HG02943 (cell line): ENCODE data around the gene PBX2.
A peak's percentile ranks its signal among the peaks of the same experiment; 100 is the strongest.
"Not testable (repeated sequence)": the region's sequence is repeated elsewhere in the genome, so short reads cannot be mapped to it uniquely, and the experiment has no call there.

Source experiments
- ATAC-seq: cut with Tn5 transposase; IDR thresholded peaks from one replicate; pipeline ENCODE4 v1.9.1; 2021; ENCODE audit warnings: mild to moderate bottlenecking, low read depth, moderate library complexity; ENCODE audit not compliant: unreplicated experiment

The PBX2 gene

DNA sequence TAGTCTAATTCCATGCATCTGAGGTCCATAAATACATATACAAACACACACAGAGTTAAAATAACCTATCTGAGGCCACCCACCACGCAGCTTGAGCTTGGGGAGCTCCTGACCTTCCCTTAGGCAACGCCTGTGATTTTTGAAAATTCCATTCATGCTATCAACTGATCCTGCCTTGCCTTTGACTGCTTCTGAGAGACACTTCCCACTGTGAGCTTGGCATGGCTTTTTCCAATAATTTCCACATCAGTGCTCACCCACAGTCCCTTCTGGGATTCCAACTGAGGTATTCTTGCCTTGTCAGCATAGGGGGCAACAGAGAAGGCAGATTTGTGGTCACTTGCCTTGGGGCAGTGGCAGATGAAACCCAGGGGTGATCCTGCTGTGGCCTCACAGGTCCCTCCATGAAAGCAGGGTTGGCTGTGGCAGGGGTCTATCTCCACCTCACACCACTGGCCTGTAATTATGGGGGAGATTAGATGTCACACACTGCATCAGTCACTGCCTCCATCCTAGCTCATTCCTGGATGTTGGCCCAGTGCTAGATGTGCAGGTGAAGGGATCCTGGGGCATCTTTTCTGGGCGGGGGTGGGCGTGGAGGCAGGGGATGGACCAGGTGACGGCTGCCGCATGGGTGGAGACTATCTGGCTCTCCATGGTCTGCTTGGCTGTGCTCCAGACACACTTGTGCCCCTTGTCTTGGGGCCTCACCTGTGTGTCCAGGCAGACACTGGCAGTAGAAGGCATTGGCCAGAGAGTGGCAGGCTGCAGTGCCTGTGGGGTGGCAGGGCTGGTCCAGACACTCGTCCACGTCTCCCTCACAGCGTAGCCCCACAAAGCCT, 13.6 kb upstream of the PBX2 start:
- ATAC-seq: no peak

DNA sequence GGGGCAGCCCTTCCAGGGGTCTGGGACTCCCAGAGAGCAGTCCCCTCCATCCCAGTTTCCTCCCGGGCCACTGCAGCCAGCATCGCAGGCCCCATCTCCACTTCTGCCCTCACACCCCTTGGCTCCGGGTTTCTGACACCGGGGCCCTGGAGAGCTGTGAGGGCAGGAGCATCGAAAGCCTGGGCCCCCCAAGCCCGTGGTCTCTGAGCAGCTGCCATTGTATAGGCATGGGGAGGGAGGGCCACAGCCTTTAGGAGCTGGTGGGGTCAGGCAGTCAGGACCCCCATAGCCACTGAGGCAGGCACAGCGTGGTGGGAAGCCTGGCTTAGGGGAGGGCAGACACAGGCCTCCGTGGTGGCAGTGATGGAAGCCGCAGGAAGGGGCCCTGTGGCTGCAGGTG, 12.2 kb upstream of the PBX2 start:
- no peak for ATAC-seq

DNA sequence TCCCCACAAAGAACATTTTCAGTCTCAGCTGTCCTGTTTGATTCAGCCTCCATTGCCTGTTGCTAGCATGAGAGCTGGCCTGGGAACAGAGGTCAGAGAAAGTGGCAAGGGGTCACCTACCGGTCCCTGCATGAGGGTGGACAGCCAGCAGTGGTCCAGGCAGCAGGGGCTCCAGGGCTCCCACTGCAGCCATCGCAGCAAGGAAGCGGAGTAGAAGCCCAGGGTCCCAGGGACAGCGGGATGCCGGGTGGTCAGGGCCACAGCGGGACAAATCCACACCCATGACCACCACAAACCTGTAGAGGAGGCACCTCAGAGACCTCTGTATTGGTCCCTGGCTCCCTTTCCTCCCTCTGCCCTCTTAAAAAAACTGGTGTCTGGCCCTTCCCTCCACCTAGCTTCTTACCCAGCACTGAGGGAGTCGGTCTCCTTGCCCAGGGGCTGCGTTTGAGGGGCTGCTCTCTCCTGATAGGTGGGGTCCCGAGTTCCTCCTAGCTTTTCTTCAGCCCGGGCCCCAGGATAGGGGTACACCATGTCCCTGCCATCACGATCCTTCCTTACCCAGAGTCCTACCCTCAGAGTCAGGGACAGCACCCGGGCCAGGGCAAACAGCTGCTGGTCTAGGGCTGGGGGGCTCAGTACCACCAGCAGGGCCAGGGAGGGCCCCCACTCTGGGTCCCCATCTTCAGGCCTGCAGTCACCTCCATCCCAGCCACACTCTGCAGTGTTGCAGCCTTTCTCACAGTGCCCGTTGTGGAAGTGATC, 10.9 kb upstream of the PBX2 start:
- ATAC-seq: no peak

DNA sequence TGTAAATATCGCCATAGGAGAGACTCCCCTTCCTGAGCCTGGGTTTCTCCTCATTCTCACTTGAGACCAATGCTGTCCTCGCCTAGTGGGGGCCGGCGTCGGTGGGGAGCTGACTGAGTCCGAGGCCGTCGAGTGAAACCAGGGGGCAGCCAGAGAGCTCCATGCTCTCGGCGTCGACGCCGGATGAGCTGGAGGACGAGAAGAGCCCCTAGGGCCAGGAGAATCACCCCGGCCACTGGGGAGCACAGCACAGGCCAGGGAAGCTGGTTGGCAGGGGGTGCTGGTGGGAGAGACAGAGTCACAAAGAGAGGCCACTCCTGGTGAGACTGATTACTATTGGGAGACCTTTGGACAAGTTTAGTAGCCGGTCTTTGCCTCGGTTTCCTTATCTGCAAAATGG, 8.9 kb upstream of the PBX2 start:
- ATAC-seq: no peak

DNA sequence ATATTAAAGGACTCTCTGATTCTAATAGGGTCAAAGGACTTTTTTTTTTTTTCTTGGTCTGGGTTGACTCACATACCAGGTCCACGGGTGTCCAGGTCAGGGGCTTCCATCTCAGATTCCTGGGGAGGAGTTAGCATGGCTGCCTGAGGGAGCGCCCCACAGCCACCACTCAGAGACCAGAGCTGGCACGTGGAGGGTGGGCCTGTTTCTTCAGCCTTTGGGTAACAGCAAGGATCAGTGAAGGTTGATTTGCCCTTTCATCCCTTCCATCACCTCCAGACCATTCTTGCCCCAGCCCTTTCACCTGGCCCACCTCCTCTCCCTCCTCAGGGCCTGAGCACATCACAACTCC, 8.3 kb upstream of the PBX2 start:
- ATAC-seq: no peak

DNA sequence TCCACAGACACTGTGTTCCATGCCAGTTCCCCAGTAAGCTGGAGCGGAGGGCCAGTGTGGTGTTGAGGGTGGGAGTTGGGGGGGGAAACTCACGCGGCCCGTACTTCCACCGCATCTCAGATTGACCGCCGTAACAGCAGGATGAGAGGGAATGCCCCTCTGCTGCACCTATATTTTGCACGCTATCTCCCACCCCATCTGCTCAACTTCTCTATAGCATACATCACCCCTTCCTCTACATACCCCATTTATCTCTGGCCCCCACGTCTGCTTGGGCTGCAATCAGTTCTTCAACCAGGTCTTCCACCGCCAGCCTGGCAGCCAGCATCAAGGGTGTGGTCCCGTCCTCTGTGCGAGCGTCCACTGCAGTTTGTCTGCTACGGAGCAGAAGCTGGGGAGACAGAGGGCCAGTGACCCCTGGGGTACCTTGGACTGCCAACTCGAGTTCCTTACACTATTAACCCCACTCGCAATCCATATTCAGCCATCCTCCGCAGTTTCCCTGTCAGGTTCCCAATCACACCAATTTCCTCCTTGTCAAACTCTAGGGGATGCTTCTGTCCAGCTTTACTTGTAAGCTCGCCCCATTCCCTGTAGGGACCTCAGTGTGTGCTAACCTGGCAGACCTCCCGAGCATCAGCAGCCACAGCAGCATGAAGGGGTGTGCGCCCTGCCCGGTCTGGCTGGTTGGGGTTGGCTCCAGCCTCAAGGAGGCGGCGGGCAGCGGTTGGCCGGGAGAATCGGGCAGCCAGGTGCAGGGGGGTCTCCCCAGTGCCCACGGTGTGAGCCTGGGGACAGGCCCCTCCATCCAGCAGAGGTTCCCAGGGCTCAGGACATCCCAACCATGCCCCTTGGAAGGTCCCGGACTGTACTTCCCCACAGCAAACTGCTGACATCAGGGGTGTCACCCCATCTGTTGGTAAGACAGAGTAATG, 6.9 kb upstream of the PBX2 start:
- ATAC-seq: no peak

DNA sequence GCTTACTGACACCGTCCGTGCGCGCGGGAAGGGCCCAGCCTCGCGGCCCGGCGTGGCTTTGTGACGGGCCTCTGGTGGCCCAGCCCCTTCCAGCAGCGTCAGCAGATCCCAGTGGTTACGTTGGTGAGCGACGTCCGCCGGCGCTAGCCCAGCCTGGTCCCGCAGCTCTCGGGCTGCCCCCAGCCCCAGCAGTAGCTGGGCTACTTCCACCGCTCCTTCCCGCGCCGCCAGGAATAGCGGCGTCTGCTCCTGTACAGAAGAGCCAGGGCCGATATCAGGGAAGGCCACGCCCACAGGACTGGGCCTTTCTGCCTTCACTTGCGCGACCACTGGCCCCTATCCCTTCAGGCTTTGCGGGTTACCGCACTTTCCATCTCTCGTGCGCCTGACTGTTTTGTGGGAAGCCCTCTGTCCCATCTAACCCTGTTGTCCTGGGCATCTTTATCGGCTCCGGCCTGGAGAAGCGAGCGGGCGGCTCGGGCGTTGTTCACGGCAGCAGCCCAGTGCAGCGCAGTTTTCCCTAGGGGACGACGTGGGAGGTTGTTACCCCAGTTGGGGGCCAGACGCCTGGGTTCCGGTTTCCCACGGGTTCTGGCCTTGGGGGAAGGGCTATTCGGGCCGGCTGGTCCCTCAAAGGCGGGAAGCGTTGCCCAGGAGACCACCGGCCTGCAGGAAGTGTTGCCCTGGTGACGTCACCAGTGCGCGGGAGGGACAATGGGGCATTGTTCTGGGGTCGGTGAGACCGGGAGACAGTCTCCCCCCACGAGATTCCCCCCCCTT, 6.1 kb upstream of the PBX2 start:
- peak; percentile 58 for ATAC-seq

DNA sequence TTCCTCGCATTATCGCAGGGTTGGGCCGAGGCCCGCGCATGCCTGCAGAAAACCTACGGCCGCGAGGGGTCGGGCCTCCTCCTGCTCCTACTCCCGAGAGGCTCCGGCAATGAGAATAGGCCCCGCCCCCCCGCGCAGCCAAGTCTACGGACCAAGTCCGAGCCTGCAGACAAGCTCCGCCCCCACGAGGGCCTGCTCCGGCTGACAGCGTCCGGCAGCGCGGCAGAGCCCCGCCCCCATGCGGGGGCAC, 5.6 kb upstream of the PBX2 start:
- peak; percentile 72 for ATAC-seq

DNA sequence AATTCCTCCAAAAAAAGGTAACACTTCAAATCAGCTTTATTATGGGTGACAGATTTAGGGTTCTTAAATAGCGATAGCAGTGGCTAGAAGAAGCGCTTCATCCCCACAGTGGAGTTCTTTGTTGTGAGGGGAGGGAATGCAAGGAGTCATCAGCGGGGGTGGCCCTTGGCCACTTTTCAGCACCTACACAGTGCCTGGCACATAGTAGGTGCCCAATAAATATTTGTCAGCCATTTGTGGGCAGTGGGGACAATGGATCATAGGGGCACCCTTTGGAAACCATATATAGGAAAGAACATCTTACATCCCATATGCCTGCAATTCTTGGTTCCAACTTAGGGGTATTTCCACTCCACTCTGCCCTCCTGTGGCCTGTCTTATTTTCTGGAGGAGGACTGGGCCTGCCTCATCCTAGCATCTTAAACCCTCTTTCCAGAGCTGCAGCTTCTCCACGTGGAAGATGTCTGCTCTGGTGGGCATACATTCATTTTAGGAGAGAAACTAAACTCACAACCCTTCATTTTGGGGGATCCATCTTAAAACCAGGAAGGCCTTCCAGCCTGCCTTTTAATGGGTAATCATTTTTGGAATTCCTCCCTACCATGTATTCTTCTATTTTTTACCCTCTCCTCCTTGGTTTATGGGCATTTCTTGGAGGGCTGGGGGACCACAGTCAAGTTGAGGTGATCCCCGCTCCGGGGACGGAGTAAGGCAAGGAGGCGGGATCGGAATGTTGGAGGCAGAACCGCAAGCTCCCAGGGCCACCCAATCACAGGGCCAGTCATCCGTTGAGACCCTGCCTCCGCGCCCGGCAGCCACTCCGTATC, 5.0 kb upstream of the PBX2 start:
- ATAC-seq: no peak

DNA sequence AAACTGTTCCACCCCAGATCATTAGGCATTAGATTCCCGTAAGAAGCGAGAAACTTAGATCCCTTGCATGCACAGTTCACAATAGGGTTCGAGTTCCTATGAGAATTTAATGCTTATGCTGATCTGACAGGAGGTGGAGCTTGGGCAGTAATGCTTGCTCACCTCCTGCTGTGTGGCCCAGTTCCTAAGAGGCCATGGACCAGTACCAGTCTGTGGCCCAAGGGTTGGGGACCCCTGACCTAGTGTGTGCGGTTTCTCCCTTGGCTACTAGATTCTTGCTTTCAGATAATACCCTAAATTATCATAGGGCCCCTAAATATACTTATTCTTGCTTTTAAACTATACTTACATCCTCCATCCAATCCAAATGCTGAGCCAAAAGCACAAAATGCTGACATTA, 4.4 kb upstream of the PBX2 start:
- no peak for ATAC-seq

DNA sequence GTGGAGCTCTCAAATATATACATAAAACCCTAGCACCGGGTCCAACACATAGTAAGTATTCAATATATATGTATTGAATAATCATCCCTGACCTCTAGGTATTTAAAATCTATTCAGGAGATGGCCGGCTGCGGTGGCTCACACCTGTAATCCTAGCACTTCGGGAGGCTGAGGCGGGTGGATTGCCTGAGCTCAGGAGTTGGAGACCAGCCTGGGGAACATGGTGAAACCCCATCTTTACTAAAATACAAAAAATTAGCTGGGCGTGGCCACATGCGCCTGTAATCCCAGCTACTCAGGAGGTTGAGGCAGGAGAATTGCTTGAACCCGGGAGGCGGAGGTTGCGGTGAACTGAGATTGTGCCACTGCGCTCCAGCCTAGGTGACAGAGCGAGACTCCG, 3.1 kb upstream of the PBX2 start:
- not testable (repeated sequence) for ATAC-seq

DNA sequence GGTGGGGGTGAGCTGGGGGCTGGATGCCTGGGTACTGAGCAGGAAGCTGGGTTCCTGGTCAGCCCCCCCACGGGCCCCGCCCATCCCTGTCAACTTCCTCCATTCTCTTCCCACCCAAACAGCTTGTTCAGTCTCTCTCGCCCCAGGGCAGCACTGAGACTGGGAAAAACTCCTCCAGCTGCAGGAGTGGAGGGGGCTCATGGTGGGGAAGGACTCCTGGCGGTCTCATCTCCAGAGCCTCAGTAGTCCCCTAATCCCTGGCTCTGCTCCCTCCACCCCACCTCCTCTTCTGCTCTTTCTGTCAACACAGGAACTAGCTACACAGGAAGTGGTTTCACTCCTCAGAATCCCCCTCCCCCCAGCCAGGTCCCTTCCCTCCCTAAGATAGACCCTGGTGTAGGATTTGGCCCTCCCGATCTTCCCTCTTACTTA, 2.6 kb upstream of the PBX2 start, which contains the start of gene GPSM3:
Gene GPSM3 (minus strand): TSS at position 36 of the 432 bp plus-strand sequence. CDS start 130 bp downstream, outside the sequence.
- ATAC-seq: no peak

DNA sequence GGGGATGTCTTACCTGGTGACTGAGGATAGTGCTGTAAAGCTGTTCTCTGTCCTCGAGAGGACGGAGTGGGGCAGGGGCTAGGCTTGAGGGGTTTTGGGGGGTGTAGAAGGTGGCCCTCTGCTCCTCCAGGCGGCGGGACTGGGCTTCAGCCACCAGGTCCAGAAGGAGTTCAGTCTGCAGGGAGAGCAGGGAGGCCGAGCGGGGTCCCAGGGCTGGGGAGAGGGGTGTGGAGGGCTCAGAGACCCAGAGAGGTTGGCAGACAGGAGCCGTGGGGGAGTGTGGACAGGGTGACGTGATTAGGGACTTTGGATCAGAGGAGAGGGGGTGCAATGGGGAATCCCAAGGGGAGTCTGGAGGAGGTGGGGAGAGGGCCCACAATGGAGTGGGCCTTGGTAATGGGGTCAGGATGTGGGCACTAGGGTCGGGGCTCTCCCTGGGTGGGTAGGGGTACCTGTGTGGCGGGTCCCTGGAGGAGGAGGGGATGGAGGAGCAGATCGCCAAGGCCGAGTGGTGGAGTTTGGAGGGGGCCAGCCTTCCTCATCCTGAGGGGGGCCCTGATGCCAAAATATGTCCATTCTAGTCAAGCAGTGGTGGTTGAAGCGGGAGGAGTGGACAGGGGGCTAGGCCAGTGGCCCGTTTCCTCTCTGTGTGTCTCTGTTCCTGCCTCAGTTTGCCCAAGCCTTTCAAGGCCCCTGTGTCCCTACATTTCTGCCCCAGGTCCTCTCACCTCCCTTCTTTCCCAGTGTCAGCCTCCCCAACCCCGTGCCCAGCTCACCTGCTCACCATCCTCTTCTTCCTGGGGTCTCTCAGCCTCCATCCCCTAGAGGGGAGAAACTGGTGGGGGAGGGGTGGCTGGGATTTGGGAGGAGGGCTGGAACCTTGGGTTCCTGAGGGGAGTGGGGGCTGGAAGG, 1.9 kb upstream of the PBX2 start:
- ATAC-seq: no peak

DNA sequence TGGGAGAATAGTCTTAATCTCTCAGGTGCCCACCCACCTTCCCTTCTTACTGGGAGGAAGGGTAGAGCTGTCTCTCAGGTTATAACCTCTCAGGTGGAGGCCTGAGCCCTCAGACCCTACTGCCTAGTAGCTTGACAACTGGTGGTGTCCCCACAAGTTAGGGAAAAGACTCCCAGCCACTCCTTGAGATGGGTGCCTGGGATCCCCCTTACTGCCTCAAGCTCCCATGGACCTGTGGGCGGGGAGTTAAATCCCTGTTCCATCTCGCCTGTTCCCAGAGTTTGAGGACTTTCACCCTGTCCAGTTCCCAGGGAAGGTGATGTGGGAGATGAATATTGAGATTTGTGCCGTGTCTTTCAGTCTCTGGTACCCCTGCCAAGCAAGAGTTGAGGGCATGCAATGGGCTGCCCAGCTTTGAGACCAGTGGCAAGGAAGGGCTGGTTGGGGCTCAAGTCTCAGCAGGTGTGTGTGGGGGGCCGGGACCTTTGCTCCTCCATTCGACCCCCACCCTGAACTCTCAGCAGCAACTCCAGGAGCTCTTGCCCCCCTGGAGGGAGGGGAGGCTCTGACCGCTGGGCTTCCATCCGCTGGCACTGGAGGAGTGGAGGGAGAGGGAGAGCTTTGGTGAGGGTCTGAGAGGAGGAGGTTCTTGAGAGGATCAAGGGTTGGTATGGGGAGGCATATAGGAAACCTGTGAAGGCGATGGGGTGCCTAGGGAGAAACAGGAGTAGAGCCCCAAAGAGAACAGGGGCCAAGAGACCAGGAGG, 1.1 kb upstream of the PBX2 start:
- no peak for ATAC-seq

DNA sequence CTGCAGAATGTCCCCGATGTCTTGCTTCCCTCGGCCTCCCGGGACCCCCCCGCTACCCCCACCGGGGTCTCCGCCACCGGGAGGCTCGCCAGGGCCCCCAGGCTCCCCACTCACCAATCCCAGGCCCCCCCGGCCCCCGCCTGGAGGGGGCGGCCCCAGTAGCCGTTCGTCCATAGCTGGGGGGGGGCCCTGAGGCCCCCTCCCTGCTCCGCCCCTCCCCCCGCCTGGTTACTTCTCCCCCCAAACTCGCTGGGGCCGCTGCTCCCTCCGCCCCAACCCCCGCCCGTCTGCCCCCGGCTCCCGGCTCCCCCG, 304 bp downstream of the PBX2 start:
- ATAC-seq: no peak

DNA sequence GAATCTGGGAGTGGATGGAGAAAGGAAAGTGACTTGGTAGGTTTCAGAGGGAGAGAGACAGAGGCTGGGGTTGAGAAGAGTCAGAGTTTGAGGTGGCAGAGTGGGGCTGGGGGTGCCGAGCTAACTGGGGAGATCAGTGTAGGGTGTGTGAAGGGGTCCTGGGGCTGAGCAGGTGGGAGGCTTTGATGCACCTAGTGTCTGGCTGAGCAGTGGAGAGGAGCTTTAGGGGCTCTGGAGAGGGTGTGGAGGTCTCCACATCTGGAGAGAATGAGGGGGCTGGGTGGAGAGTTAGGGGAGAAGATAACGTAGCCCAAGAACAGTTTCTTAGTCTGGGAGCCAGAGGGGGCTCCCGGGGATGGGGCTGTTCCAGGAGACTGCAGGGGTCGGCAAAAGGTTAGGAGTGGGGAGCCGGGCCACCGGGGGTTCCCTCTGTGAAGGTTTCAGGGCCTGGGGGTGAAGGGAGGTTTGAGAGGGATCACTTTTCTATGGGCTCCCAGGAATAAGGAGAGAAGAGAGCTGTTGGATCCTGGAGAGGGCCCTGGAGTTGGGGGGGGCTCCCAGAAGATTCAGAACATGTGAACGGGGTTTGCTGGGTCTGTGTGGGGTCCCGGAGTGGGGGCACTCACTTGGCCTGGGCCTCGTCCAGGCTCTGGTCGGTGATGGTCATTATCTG, 797 bp downstream of the PBX2 start:
- ATAC-seq: no peak

DNA sequence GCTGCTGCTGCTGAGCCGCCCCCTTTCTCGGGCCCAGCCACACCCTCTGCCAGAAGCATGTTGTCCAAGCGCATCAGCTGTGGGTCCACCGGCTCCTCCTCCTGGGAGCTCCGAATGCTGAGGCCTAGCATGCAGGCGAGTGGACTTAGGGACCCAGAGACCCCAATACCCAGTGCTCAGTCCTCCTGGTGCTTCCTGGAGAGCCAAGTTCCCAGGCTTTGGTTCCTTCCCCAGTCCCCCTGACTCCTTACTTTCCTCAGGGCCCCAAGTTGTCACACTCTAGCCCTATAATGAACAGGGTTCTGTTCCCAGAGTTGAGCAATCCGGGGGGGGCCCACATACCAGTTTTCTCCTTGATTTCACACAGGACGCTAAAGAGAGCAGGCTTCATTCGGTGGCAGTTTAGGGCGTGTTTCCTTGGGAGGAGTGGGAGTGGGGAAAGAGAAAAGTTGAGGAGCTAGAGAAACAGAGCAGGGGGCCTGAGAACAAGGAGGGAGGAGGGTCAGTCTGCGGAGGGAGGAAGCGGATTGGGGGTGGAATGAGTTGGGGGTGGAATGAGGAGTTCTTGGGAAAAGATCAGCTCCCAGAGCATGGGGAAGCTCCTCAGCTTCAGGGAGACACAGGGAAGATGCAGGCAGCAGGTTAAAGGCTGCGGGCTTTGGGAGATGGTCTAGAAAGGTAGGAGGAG, 1.5 kb downstream of the PBX2 start:
- ATAC-seq: no peak
